K562 (cell line): ENCODE data around the gene POLR1B. TPM values are rescaled to one million over a fixed set of nuclear protein-coding genes. Genes with fewer than 3 reads are reported as not detected.
A peak's percentile ranks its signal among the peaks of the same experiment; 100 is the strongest.

ENCODE experiments used
- CTCF ChIP-seq, 3 experiments: IDR thresholded peaks in 2 of 3; conservative IDR thresholded peaks in 1 of 3; 2 replicates each; pipeline ENCODE4 v1.5.1; 2011 to 2012; ENCODE audit warnings: low read length in 3 of 3, mild to moderate bottlenecking in 3 of 3, control low read depth in 2 of 3, improper control_type of control experiment in 1 of 3, inconsistent platforms in 1 of 3, low read depth in 1 of 3, mixed read lengths in 1 of 3, moderate library complexity in 1 of 3; ENCODE audit not compliant: insufficient read depth in 2 of 3
- CUX1 ChIP-seq: fragments of 200-800 bp; sonication (Bioruptor generic); IDR thresholded peaks from 2 replicates; pipeline ENCODE4 v1.6.1; 2016; ENCODE audit warnings: missing genetic modification characterization, missing compliant biosample characterization
- EP300 ChIP-seq: IDR thresholded peaks from 2 replicates; pipeline ENCODE4 v1.6.1; 2012; ENCODE audit warnings: low read length, improper control_type of control experiment
- ETV1 ChIP-seq: fragments of 450-650 bp; conservative IDR thresholded peaks from 2 replicates; pipeline ENCODE4 v1.6.1; 2016; ENCODE audit warnings: missing genetic modification characterization, control low read depth, low read depth, missing compliant biosample characterization
- FOXJ3 ChIP-seq: sonication (generic); formaldehyde crosslinking; IDR thresholded peaks from 2 replicates; pipeline ENCODE4 v1.4.0; 2020; ENCODE audit warnings: mild to moderate bottlenecking, missing genetic modification reagents
- MYBL2 ChIP-seq, 2 experiments: fragments of 450-650 bp in 1 of 2; sonication (generic) in 1 of 2; formaldehyde crosslinking in 1 of 2; IDR thresholded peaks; 2 replicates each; pipeline versions ENCODE4 v1.6.1 to v1.8.1; 2017 to 2022; ENCODE audit warnings: borderline replicate concordance in 1 of 2, inconsistent platforms in 1 of 2, low read depth in 1 of 2, mild to moderate bottlenecking in 1 of 2, missing genetic modification reagents in 1 of 2, moderate library complexity in 1 of 2
- RFX1 ChIP-seq: fragments of 450-650 bp; IDR thresholded peaks from 2 replicates; pipeline ENCODE4 v1.6.1; 2016; ENCODE audit warnings: mild to moderate bottlenecking, moderate library complexity
- SMARCA4 ChIP-seq: fragments of 450-650 bp; IDR thresholded peaks from 2 replicates; pipeline ENCODE4 v1.6.1; 2016
- TRIM25 ChIP-seq: fragments of 450-650 bp; IDR thresholded peaks from 2 replicates; pipeline ENCODE4 v1.7.0; 2016; ENCODE audit warnings: borderline replicate concordance
- USF2 ChIP-seq: sonication (generic); formaldehyde crosslinking; IDR thresholded peaks from 2 replicates; pipeline ENCODE4 v1.5.0; 2020; ENCODE audit warnings: missing genetic modification reagents
- polyA plus RNA-seq, 8 experiments: library from polyadenylated mRNA; depleted of rRNA in 4 of 8; stranded (reverse) in 5 of 8; unstranded in 3 of 8; fragments of >200 nt; fragmentation: Nextera tagmentation in 2 of 8; fragmentation: Illumina TruSeq in 1 of 8; extraction: Ambion mirVana in 2 of 8; extraction: Trizol in 1 of 8; gene quantifications; 2 replicates each; pipeline versions ENCODE4 v1.2.1 to v1.2.3, GENCODE V29; 2011 to 2014; ENCODE audit warnings: inconsistent platforms in 1 of 8, missing spikeins in 1 of 8
- total RNA-seq, 7 experiments: library from RNA; depleted of rRNA in 6 of 7; stranded (reverse); fragments of >200 nt in 6 of 7; fragmentation: Illumina TruSeq in 2 of 7; extraction: Trizol in 2 of 7; gene quantifications; 2 replicates each; pipeline versions ENCODE4 v1.2.1 to v1.2.3, GENCODE V29; 2011 to 2021; ENCODE audit warnings: low replicate concordance in 1 of 7
- TF ChIP-seq, protein P1 (sequence below), 2 experiments: fragments of 200-800 bp in 1 of 2; sonication (Bioruptor generic) in 1 of 2; sonication (generic) in 1 of 2; formaldehyde crosslinking in 1 of 2; IDR thresholded peaks in 1 of 2; conservative IDR thresholded peaks in 1 of 2; 2 replicates each; pipeline versions ENCODE4 v1.5.0 to v1.6.1; 2016 to 2020; ENCODE audit warnings: missing compliant biosample characterization in 1 of 2, missing genetic modification characterization in 1 of 2, missing genetic modification reagents in 1 of 2

Gene POLR1B
- total and polyA plus RNA-seq, 9 of the 15 experiments (the other 6 are each of a cell fraction or from before 2014, with no cell fraction given) = 19.8 to 55.1 (median 40.2) TPM

DNA sequence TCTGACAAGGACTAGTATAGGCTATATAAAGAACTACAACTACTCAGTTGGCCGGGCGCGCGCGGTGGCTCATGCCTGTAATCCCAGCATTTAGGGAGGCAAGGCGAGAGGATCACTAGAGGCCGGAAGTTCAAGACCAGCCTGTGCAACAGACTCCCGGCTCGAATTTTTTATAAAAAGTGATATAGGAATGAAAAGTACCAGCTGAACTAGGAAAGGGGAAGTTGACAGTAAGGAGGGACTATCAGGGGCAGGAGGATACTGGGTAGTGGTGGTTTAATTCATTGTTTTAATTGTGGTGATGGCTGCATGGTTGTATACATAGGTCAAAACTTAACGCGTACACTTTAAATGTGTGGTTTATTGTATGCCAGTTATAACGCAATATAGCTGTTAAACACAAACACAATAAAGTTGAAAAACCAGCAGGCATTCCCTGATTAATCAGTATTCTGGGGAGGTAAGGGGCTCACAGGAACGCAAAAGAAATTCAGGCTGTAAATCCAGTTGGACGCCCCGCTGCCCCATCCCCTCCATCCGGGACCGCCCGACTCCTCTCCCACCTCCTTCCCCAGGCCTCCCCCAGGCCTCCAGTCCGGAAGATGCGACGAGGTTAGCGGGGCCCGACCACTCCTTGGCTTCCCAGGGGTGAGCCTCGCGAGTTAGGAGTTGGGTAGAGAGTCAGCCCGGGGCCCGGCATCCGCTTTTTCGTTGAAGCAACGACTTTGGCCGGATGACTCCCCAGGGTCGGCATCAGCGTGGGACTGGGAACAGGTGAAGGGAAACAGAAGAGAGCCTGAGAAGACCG, 746 bp upstream of the POLR1B start (continued):
- TF ChIP-seq, protein P1, sequence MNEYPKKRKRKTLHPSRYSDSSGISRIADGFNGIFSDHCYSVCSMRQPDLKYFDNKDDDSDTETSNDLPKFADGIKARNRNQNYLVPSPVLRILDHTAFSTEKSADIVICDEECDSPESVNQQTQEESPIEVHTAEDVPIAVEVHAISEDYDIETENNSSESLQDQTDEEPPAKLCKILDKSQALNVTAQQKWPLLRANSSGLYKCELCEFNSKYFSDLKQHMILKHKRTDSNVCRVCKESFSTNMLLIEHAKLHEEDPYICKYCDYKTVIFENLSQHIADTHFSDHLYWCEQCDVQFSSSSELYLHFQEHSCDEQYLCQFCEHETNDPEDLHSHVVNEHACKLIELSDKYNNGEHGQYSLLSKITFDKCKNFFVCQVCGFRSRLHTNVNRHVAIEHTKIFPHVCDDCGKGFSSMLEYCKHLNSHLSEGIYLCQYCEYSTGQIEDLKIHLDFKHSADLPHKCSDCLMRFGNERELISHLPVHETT (CRISPR knock-in tag; conservative IDR thresholded peaks at IDR 0.05 in 1 of 2, IDR thresholded peaks at IDR 0.05 in 1 of 2) = no peak
- TF ChIP-seq MYBL2 (IDR thresholded peaks at IDR 0.05; ENCODE audit: low read depth) (no peak), MYBL2 (CRISPR knock-in tag; IDR thresholded peaks at IDR 0.05; ENCODE audit: borderline replicate concordance) (no peak), SMARCA4 (no peak), CUX1 (CRISPR knock-in tag) (no peak), EP300 (no peak), FOXJ3 (CRISPR knock-in tag) (no peak), USF2 (CRISPR knock-in tag) (no peak), CTCF (IDR thresholded peaks at IDR 0.05 in 2 of 3, conservative IDR thresholded peaks at IDR 0.05 in 1 of 3; ENCODE audit: insufficient read depth in 2 of 3, low read depth in 1 of 3, low read length in 3 of 3) (no peak), TRIM25 (no peak), RFX1 (no peak), ETV1 (tag) (peak; percentile 22)
